Mesothelial cell of epicardium (in vitro differentiated cells): Measurements from ENCODE around the gene NOS1AP. TPM values are rescaled to one million over a fixed set of nuclear protein-coding genes. Genes with fewer than 3 reads are reported as not detected.

ENCODE experiments used
- DNase-seq, 2 experiments: peaks; one replicate each; pipeline ENCODE4 v3.0.0; 2021; ENCODE audit warnings: low spot score in 2 of 2; ENCODE audit not compliant: unreplicated experiment in 2 of 2
- H3K27ac Mint-ChIP-seq: 2 replicates; pipeline ENCODE4 v1.8.0; 2021; ENCODE audit warnings: mixed read lengths
- H3K27me3 Mint-ChIP-seq: 2 replicates; pipeline ENCODE4 v1.8.0; 2021; ENCODE audit warnings: low read depth, mixed read lengths
- H3K36me3 Mint-ChIP-seq: 2 replicates; pipeline ENCODE4 v1.8.0; 2021; ENCODE audit warnings: mixed read lengths
- H3K4me1 Mint-ChIP-seq: 2 replicates; pipeline ENCODE4 v1.8.0; 2021; ENCODE audit warnings: mixed read lengths
- H3K4me3 Mint-ChIP-seq: 2 replicates; pipeline ENCODE4 v1.8.0; 2021; ENCODE audit warnings: mild to moderate bottlenecking, moderate library complexity, mixed read lengths
- H3K9me3 Mint-ChIP-seq: 2 replicates; pipeline ENCODE4 v1.8.0; 2021; ENCODE audit warnings: mixed read lengths
- total RNA-seq: library from RNA; stranded (reverse); gene quantifications from 3 replicates; pipeline ENCODE4 v1.2.1, GENCODE V29; 2021
- TF ChIP-seq, protein P1 (sequence below): fragments of 200-600 bp; sonication (generic); IDR thresholded peaks from one replicate; pipeline ENCODE4 v1.5.0; 2021; ENCODE audit warnings: antibody characterized with exemption; ENCODE audit not compliant: unreplicated experiment

NOS1AP gene
- total RNA-seq, 1 donor from 2014 or later = 4.4 TPM

GRCh38 chr1:162142968-162143367 lies 73.5 kb downstream of the NOS1AP start:
- H3K27me3 Mint-ChIP-seq = no peaks in the 10 kb centered on the region
- no peak for DNase-seq
- H3K27ac Mint-ChIP-seq = no peak overlapping the region
- no peaks in the 10 kb centered on the region for H3K9me3 Mint-ChIP-seq
- no peaks in the 10 kb centered on the region for H3K36me3 Mint-ChIP-seq
- no peak overlapping the region for H3K4me3 Mint-ChIP-seq
- TF ChIP-seq, protein P1, sequence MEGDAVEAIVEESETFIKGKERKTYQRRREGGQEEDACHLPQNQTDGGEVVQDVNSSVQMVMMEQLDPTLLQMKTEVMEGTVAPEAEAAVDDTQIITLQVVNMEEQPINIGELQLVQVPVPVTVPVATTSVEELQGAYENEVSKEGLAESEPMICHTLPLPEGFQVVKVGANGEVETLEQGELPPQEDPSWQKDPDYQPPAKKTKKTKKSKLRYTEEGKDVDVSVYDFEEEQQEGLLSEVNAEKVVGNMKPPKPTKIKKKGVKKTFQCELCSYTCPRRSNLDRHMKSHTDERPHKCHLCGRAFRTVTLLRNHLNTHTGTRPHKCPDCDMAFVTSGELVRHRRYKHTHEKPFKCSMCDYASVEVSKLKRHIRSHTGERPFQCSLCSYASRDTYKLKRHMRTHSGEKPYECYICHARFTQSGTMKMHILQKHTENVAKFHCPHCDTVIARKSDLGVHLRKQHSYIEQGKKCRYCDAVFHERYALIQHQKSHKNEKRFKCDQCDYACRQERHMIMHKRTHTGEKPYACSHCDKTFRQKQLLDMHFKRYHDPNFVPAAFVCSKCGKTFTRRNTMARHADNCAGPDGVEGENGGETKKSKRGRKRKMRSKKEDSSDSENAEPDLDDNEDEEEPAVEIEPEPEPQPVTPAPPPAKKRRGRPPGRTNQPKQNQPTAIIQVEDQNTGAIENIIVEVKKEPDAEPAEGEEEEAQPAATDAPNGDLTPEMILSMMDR = no peak
- peaks cover 8% of the 10 kb centered on the region for H3K4me1 Mint-ChIP-seq

GRCh38 chr1:162144268-162144667 lies 74.8 kb downstream of the NOS1AP start:
- TF ChIP-seq, protein P1 = no peak
- Mint-ChIP-seq H3K4me3 (no peak overlapping the region), H3K4me1 (peaks cover 11% of the 10 kb centered on the region), H3K27me3 (no peaks in the 10 kb centered on the region), H3K36me3 (no peaks in the 10 kb centered on the region), H3K27ac (no peak overlapping the region), H3K9me3 (no peaks in the 10 kb centered on the region)
- DNase-seq = no peak

DNA sequence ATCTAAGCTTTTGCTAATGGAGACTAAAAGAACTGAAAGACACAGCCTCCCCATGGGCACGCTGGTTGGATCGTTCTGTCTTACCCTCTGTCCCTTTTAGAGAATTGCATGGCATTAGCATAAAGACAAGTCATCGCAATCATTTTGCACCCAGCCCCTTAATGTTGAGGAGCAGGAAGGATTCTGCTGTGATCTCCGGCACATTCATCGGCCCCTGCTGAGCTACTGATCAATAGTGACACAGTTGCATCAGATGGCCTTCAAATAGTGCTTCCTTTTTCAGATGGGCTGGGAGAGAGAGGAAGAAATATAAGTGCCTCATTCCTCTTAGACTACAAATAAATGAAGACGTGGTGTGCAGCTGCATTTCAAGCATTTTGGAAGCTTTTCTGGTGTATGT lies 75.4 kb downstream of the NOS1AP start:
- DNase-seq = no peak
- Mint-ChIP-seq H3K4me3 (no peak overlapping the region), H3K9me3 (peaks cover under 1% of the 10 kb centered on the region), H3K36me3 (no peaks in the 10 kb centered on the region), H3K27me3 (no peaks in the 10 kb centered on the region), H3K4me1 (peaks cover 11% of the 10 kb centered on the region), H3K27ac (no peak overlapping the region)
- TF ChIP-seq, protein P1 = no peak

DNA sequence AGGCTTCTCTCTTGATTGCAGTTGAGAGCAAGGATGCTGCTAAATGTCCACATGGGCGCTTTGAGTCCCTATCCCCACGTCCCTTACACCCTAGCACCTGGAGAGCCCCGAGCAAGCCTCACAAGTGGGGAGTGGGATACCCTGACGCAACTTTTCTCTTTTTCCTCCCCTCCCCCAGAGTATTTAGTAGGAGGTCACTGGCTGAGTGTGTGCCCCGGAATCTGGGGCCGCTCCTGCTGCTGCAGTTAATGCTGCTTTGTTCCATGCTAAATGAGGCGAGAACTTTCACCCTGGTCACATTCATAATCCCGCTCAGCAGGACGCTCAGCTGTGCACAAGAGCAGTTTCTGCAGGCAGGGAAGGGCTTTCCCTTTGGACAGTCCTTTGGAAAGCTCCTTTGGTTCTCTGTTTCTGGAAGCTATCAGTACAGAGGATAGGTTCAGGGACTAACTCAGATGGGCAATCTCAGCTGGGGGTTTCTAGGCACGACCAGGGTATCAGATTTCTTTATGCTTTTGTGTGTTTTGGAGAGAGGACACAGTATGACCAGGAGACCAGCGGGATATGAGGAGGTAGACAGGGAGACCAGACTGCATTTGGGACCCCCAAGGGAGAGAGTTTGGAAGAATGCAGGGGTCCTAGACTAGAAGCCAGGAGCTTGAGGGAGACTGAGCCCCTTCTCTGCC lies 75.9 kb downstream of the NOS1AP start:
- H3K9me3 Mint-ChIP-seq = peaks cover 6% of the 10 kb centered on the region
- TF ChIP-seq, protein P1 = no peak
- DNase-seq = no peak
- H3K27ac Mint-ChIP-seq = no peak overlapping the region
- no peak overlapping the region for H3K4me3 Mint-ChIP-seq
- H3K4me1 Mint-ChIP-seq = peaks cover 11% of the 10 kb centered on the region
- no peaks in the 10 kb centered on the region for H3K36me3 Mint-ChIP-seq
- no peaks in the 10 kb centered on the region for H3K27me3 Mint-ChIP-seq

DNA sequence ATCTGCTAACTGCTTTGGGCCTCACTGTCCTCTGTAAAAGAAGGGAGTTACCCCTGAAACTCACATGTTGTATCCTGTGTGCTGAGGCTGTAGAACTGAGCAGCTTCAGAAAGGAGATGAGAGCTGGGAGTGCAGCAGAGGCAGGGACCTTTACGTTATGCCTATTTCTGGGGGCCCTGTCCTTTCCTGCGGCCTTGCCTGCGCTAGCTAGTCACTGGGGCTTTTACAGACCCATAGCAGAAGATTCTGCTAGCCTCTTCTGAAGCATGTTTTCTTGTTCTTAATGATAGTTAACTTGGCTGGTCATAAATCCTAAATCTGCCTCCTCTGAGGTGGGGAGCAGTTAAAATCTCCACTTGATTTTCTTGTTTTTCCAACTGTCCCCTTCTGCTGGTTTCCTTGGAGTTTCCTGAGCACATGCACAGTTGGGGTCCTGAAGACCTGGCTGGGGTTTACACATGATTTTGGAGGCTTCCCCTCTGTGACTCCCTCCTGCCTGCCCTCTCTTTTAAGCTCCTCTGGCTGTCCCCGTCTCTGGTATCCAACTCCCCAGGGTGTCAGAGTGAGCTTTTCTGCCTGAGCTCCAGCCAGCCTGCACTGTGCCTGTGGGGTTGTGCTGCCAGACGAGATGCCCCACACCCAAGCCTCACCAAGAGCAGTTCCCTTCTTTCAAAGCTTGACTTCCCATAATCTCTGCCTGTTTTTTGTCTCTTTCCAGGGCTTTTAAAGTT lies 76.6 kb downstream of the NOS1AP start:
- no peaks in the 10 kb centered on the region for H3K27me3 Mint-ChIP-seq
- H3K4me3 Mint-ChIP-seq = no peak overlapping the region
- TF ChIP-seq, protein P1 = no peak
- H3K9me3 Mint-ChIP-seq = peaks cover 12% of the 10 kb centered on the region
- no peak overlapping the region for H3K27ac Mint-ChIP-seq
- no peak for DNase-seq
- H3K36me3 Mint-ChIP-seq = no peaks in the 10 kb centered on the region
- H3K4me1 Mint-ChIP-seq = peaks cover 11% of the 10 kb centered on the region
